GM12892 (cell line): Measurements from ENCODE around the gene NXPH1.

Experiments
- POLR2A ChIP-seq: IDR thresholded peaks from 2 replicates; pipeline ENCODE4 v1.6.1; 2011; ENCODE audit warnings: low read depth, low read length, control low read depth
- POLR2AphosphoS5 ChIP-seq: IDR thresholded peaks from 2 replicates; pipeline ENCODE4 v1.6.1; 2011; ENCODE audit warnings: low read depth, low read length, control low read depth
- TAF1 ChIP-seq: IDR thresholded peaks from 2 replicates; pipeline ENCODE4 v1.6.1; 2011; ENCODE audit warnings: low read depth, mild to moderate bottlenecking, control low read depth, low read length, borderline replicate concordance

DNA sequence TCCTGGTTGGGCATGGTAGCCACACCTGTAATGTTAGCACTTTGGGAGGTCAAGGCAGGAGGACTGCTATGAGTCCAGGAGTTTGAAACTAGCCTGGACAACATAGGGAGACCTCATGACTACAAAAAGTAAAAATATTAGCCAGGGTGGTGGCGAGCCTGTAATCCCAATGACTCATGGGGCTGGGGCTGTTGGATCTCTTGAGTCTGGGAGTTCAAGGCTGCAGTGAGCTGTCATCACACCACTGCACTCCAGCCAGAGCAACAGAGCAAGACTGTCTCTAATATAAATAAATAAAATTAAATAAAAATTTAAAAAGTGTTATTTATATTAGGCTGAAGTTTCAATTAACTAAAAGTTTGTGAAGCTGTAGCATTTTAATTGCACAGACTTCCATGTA lies 207.3 kb downstream of the NXPH1 start:
- no peak for TF ChIP-seq TAF1
- TF ChIP-seq POLR2A, result no peak
- TF ChIP-seq POLR2AphosphoS5, result no peak
